ENCODE measurements around the gene SMYD3.

DNA sequence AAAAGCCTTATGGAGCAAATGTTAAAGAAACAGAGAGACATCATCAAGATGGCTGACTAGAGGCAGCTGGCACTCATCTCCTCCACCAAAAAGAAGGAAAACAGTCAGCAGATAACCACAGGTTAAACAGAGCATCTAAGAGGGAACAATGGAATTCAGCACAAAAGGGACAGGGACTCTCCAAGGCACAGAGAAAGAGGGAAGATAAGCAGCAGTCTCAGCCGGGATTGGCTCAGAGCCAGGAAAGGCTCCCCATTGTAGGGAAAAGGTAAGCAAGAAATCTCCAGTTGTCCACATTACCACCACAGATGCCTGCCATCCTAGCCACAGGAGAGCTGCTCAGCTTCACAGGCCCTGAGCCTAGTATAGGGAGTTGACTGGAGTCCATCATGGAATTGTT, 605.5 kb downstream of the SMYD3 start:
- TF ChIP-seq, protein P1, sequence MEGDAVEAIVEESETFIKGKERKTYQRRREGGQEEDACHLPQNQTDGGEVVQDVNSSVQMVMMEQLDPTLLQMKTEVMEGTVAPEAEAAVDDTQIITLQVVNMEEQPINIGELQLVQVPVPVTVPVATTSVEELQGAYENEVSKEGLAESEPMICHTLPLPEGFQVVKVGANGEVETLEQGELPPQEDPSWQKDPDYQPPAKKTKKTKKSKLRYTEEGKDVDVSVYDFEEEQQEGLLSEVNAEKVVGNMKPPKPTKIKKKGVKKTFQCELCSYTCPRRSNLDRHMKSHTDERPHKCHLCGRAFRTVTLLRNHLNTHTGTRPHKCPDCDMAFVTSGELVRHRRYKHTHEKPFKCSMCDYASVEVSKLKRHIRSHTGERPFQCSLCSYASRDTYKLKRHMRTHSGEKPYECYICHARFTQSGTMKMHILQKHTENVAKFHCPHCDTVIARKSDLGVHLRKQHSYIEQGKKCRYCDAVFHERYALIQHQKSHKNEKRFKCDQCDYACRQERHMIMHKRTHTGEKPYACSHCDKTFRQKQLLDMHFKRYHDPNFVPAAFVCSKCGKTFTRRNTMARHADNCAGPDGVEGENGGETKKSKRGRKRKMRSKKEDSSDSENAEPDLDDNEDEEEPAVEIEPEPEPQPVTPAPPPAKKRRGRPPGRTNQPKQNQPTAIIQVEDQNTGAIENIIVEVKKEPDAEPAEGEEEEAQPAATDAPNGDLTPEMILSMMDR (IDR thresholded peaks at IDR 0.05 in 8 of 11, conservative IDR thresholded peaks at IDR 0.05 in 3 of 11) = no peak
- TF ChIP-seq POLR2A (IDR thresholded peaks at IDR 0.05) = no peak

Data from spleen (tissue), 7 donors.